HEK293 (cell line): ENCODE measurements around the gene ZCCHC24.

Source experiments
- CTCF ChIA-PET: fragments of 350-600 bp; formaldehyde crosslinking; extraction: SDS; loops from one replicate; lab custom pipeline; 2021; ENCODE audit warnings: antibody characterized with exemption; lab: Yijun Ruan, JAX
- POLR2A ChIA-PET: fragments of 300-600 bp; formaldehyde crosslinking; extraction: SDS; loops from one replicate; lab custom pipeline; 2020; ENCODE audit warnings: antibody characterized with exemption, inconsistent platforms; lab: Yijun Ruan, JAX
- H3K27ac ChIP-seq: fragments of 200-500 bp; sonication (Bioruptor generic); 2 replicates; pipeline ENCODE4 v1.5.1; 2014; ENCODE audit warnings: low read depth, low read length, control low read depth, inconsistent platforms; ENCODE audit errors: extremely low read depth
- H3K36me3 ChIP-seq, 2 experiments: fragments of 200-500 bp in 1 of 2; sonication (Bioruptor generic) in 1 of 2; 1 replicate in 1 of 2; 2 replicates in 1 of 2; pipeline ENCODE4 v1.5.1; 2014 to 2017; ENCODE audit warnings: inconsistent platforms in 2 of 2, low read length in 2 of 2; ENCODE audit not compliant: control insufficient read depth in 2 of 2, insufficient read depth in 1 of 2
- H3K4me1 ChIP-seq: fragments of 200-500 bp; sonication (Bioruptor generic); 2 replicates; pipeline ENCODE4 v1.5.1; 2014; ENCODE audit warnings: mild to moderate bottlenecking, low read length, inconsistent platforms; ENCODE audit not compliant: control insufficient read depth, insufficient read depth
- H3K4me3 ChIP-seq: 2 replicates; pipeline ENCODE4 v1.5.1; 2011; ENCODE audit warnings: low read depth, mild to moderate bottlenecking, control low read depth, low read length, moderate library complexity
- H3K9me3 ChIP-seq: fragments of 200-500 bp; sonication (Bioruptor generic); 2 replicates; pipeline ENCODE4 v1.5.1; 2014; ENCODE audit warnings: low read depth, low read length, inconsistent platforms; ENCODE audit not compliant: control insufficient read depth, insufficient read depth
- GLIS1 ChIP-seq: fragments of 450-650 bp; formaldehyde crosslinking; IDR thresholded peaks from 2 replicates; pipeline ENCODE4 v1.5.1; 2016; ENCODE audit warnings: missing biosample characterization, missing genetic modification characterization
- HOXD13 ChIP-seq: sonication (generic); formaldehyde crosslinking; IDR thresholded peaks from 2 replicates; pipeline ENCODE4 v1.8.0; 2022; ENCODE audit warnings: missing genetic modification reagents, borderline replicate concordance
- IKZF3 ChIP-seq: fragments of 450-650 bp; IDR thresholded peaks from 2 replicates; pipeline ENCODE4 v1.5.0; 2018; ENCODE audit warnings: missing biosample characterization, mild to moderate bottlenecking, missing genetic modification characterization, moderate library complexity
- KLF1 ChIP-seq: fragments of 450-650 bp; formaldehyde crosslinking; IDR thresholded peaks from 2 replicates; pipeline ENCODE4 v1.5.1; 2016; ENCODE audit warnings: missing biosample characterization, missing genetic modification characterization
- OSR2 ChIP-seq: fragments of 450-650 bp; formaldehyde crosslinking; IDR thresholded peaks from 2 replicates; pipeline ENCODE4 v1.5.1; 2016; ENCODE audit warnings: missing biosample characterization, missing genetic modification characterization
- PRDM2 ChIP-seq: fragments of 450-650 bp; formaldehyde crosslinking; IDR thresholded peaks from 2 replicates; pipeline ENCODE4 v1.5.1; 2016; ENCODE audit warnings: missing biosample characterization, missing genetic modification characterization, borderline replicate concordance
- SALL2 ChIP-seq: fragments of 450-650 bp; formaldehyde crosslinking; IDR thresholded peaks from 2 replicates; pipeline ENCODE4 v1.5.0; 2017; ENCODE audit warnings: missing biosample characterization, mild to moderate bottlenecking, missing genetic modification characterization, borderline replicate concordance
- SETDB1 ChIP-seq: IDR thresholded peaks from one replicate; pipeline ENCODE4 v1.6.1; 2017; ENCODE audit warnings: mild to moderate bottlenecking, low read length, moderate library complexity, mixed read lengths; ENCODE audit not compliant: insufficient read length
- SP2 ChIP-seq: fragments of 450-650 bp; formaldehyde crosslinking; IDR thresholded peaks from 2 replicates; pipeline ENCODE4 v1.5.1; 2016; ENCODE audit warnings: missing biosample characterization, missing genetic modification characterization
- SP7 ChIP-seq: fragments of 450-650 bp; formaldehyde crosslinking; IDR thresholded peaks from 2 replicates; pipeline ENCODE4 v1.5.1; 2016; ENCODE audit warnings: missing biosample characterization, missing genetic modification characterization
- ZBTB8A ChIP-seq: fragments of 450-650 bp; formaldehyde crosslinking; IDR thresholded peaks from 2 replicates; pipeline ENCODE4 v1.5.1; 2016; ENCODE audit warnings: missing biosample characterization, missing genetic modification characterization
- ZEB2 ChIP-seq: fragments of 450-650 bp; formaldehyde crosslinking; IDR thresholded peaks from 2 replicates; pipeline ENCODE4 v1.5.1; 2016; ENCODE audit warnings: missing biosample characterization, missing genetic modification characterization
- ZNF16 ChIP-seq: fragments of 450-650 bp; formaldehyde crosslinking; IDR thresholded peaks from 2 replicates; pipeline ENCODE4 v1.5.1; 2016; ENCODE audit warnings: low read depth, missing biosample characterization, missing genetic modification characterization
- ZNF423 ChIP-seq: fragments of 450-650 bp; formaldehyde crosslinking; IDR thresholded peaks from 2 replicates; pipeline ENCODE4 v1.5.1; 2016; ENCODE audit warnings: missing biosample characterization, missing genetic modification characterization
- ZNF514 ChIP-seq: fragments of 450-650 bp; formaldehyde crosslinking; IDR thresholded peaks from 2 replicates; pipeline ENCODE4 v1.5.1; 2016; ENCODE audit warnings: missing biosample characterization, missing genetic modification characterization
- ZNF629 ChIP-seq: fragments of 450-650 bp; formaldehyde crosslinking; IDR thresholded peaks from 2 replicates; pipeline ENCODE4 v1.5.1; 2017; ENCODE audit warnings: missing biosample characterization, missing genetic modification characterization
- ZNF768 ChIP-seq: fragments of 450-650 bp; formaldehyde crosslinking; IDR thresholded peaks from 2 replicates; pipeline ENCODE4 v1.5.1; 2018; ENCODE audit warnings: missing biosample characterization, mild to moderate bottlenecking, missing genetic modification characterization
- ZXDB ChIP-seq: fragments of 450-650 bp; formaldehyde crosslinking; IDR thresholded peaks from 2 replicates; pipeline ENCODE4 v1.5.1; 2016; ENCODE audit warnings: missing biosample characterization, missing genetic modification characterization
- TF ChIP-seq, protein P1 (sequence below): fragments of 450-650 bp; formaldehyde crosslinking; IDR thresholded peaks from 2 replicates; pipeline ENCODE4 v1.5.1; 2016; ENCODE audit warnings: missing biosample characterization, missing genetic modification characterization, low read depth
- TF ChIP-seq, protein P2 (sequence below): fragments of 450-650 bp; formaldehyde crosslinking; IDR thresholded peaks from 2 replicates; pipeline ENCODE4 v1.5.1; 2016; ENCODE audit warnings: missing biosample characterization, missing genetic modification characterization

ZCCHC24 gene

GRCh38 chr10:79407423-79407796 is 38.0 kb downstream of the ZCCHC24 start:
- CTCF ChIA-PET: interaction anchor here (0.6 to 0.7 kb wide), 4 partner anchors 91 to 1148 kb away, joined by 3 read pairs; no protein-coding TSS in a partner anchor
- H3K9me3 ChIP-seq: no peaks in the 10 kb centered on the region
- POLR2A ChIA-PET: no interaction called here
- TF ChIP-seq KLF1: 0 out of 2 replicates have a peak, but pooled peaks have one; percentile 10
- no peak for TF ChIP-seq ZNF629 (tag by site-specific recombination)
- TF ChIP-seq ZNF16 (tag by site-specific recombination): no peak
- no peak for TF ChIP-seq SP7 (tag by site-specific recombination)
- TF ChIP-seq, all 188 proteins: peak for 1
- H3K4me3 ChIP-seq: no peak overlapping the region
- H3K27ac ChIP-seq: no peak overlapping the region
- peaks cover 20% of the 10 kb centered on the region for H3K4me1 ChIP-seq
- H3K36me3 ChIP-seq: no peaks in the 10 kb centered on the region

DNA sequence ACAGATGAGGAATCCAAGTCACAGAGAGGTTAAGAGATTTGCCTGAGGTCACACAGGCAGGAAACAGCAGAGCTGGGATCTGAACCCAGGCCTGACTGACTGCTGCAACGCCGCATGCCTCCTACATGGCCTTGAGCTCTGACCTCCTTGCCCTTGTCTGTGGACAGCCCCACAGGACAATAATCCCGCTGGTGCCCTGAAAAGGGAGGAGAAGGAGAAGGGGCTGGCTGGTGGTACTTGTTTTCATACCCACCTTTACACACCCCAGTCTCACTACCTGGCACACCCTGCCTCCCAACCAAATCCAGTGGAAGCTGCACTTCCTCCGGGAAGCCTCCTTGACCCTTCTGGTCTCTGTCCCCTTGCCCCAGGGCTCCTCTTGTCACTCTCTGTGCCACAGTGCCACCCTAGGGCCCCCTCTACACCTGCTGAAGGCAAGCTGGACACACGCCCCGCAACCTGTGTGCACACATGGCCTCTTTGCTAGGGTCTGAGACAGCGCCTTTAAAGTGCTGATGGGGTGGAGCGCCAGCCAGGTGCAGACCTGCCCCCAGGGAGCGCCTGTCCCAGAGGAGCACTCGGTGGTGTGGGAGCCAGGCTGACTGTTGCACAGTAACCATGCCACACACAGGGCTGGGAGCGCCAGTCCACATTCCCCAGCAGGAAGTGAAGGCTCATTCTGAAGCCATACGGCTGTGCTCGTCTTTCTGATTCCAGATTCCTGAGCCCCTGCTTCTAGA is 38.6 kb downstream of the ZCCHC24 start:
- POLR2A ChIA-PET: no interaction called here
- Histone ChIP-seq H3K4me3 (no peak overlapping the region), H3K9me3 (no peaks in the 10 kb centered on the region), H3K36me3 (no peaks in the 10 kb centered on the region), H3K4me1 (peaks cover 20% of the 10 kb centered on the region), H3K27ac (no peak overlapping the region)
- CTCF ChIA-PET: interaction anchor here (0.6 kb wide), 3 partner anchors 33 to 201 kb away, joined by 3 read pairs; no protein-coding TSS in a partner anchor
- TF ChIP-seq IKZF3: no peak
- no peak for TF ChIP-seq ZNF514 (tag by site-specific recombination)
- TF ChIP-seq HOXD13 (CRISPR knock-in tag): no peak
- TF ChIP-seq, protein P1, sequence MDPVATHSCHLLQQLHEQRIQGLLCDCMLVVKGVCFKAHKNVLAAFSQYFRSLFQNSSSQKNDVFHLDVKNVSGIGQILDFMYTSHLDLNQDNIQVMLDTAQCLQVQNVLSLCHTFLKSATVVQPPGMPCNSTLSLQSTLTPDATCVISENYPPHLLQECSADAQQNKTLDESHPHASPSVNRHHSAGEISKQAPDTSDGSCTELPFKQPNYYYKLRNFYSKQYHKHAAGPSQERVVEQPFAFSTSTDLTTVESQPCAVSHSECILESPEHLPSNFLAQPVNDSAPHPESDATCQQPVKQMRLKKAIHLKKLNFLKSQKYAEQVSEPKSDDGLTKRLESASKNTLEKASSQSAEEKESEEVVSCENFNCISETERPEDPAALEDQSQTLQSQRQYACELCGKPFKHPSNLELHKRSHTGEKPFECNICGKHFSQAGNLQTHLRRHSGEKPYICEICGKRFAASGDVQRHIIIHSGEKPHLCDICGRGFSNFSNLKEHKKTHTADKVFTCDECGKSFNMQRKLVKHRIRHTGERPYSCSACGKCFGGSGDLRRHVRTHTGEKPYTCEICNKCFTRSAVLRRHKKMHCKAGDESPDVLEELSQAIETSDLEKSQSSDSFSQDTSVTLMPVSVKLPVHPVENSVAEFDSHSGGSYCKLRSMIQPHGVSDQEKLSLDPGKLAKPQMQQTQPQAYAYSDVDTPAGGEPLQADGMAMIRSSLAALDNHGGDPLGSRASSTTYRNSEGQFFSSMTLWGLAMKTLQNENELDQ: no peak
- TF ChIP-seq GLIS1 (tag by site-specific recombination): peak; percentile 37

DNA sequence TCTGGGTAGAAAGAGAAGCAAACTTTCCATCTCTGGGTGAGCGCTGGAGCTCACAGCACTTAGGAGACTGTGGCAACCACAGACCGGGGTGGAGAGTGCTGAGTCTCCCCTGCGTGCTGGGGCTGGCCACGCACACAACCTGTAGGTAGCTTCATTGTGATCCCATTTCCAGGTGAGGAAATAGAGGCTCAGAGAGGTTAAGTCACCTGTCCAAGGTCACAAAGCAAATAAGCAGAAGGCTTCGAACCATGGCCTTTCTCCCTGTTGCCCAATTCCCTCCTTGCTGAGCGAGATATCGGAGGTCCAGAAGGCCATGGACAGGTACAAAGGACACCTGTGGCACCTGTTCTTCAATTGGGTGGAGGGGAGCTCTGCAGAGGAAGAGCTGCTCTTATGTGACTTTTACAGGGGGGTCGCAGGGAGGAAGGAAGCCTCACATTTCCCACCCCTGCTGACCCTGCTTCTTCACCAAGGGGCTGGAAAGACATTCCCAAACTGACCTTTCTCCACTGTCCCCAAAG is 39.4 kb downstream of the ZCCHC24 start:
- Histone ChIP-seq H3K4me1 (peaks cover 20% of the 10 kb centered on the region), H3K27ac (no peak overlapping the region), H3K36me3 (no peaks in the 10 kb centered on the region), H3K4me3 (no peak overlapping the region), H3K9me3 (no peaks in the 10 kb centered on the region)
- POLR2A ChIA-PET: interaction anchor here (0.8 kb wide), 1 partner anchor 39 kb away, joined by 3 read pairs; no protein-coding TSS in a partner anchor
- CTCF ChIA-PET: interaction anchor here (0.6 to 1.9 kb wide), 4 partner anchors 13 to 164 kb away, joined by 3 to 5 read pairs (median 4); no protein-coding TSS in a partner anchor
- TF ChIP-seq ZNF768 (tag by site-specific recombination) (peak; percentile 83; the same call in 1 of the 2 replicates), OSR2 (no peak), ZBTB8A (tag by site-specific recombination) (0 out of 2 replicates have a peak, but pooled peaks have one; percentile 6), ZXDB (tag by site-specific recombination) (0 out of 2 replicates have a peak, but pooled peaks have one; percentile 0), SALL2 (tag by site-specific recombination) (no peak), SP2 (tag by site-specific recombination) (no peak), ZNF423 (tag by site-specific recombination) (0 out of 2 replicates have a peak, but pooled peaks have one; percentile 1), PRDM2 (tag by site-specific recombination) (no peak), ZEB2 (tag by site-specific recombination) (0 out of 2 replicates have a peak, but pooled peaks have one; percentile 24), SETDB1 (no peak)
- TF ChIP-seq, protein P2, sequence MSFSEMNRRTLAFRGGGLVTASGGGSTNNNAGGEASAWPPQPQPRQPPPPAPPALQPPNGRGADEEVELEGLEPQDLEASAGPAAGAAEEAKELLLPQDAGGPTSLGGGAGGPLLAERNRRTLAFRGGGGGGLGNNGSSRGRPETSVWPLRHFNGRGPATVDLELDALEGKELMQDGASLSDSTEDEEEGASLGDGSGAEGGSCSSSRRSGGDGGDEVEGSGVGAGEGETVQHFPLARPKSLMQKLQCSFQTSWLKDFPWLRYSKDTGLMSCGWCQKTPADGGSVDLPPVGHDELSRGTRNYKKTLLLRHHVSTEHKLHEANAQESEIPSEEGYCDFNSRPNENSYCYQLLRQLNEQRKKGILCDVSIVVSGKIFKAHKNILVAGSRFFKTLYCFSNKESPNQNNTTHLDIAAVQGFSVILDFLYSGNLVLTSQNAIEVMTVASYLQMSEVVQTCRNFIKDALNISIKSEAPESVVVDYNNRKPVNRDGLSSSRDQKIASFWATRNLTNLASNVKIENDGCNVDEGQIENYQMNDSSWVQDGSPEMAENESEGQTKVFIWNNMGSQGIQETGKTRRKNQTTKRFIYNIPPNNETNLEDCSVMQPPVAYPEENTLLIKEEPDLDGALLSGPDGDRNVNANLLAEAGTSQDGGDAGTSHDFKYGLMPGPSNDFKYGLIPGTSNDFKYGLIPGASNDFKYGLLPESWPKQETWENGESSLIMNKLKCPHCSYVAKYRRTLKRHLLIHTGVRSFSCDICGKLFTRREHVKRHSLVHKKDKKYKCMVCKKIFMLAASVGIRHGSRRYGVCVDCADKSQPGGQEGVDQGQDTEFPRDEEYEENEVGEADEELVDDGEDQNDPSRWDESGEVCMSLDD (tag by site-specific recombination): no peak
